ENCODE data around the gene SLC44A2.

SLC44A2 gene

GRCh38 chr19:10631874-10632273 lies 6.5 kb downstream of the SLC44A2 start:
- no peak overlapping the region for H3K4me3 ChIP-seq (ENCODE audit: low read depth, low read length)
- no peak for TF ChIP-seq CTCF (IDR thresholded peaks at IDR 0.05; ENCODE audit: low read depth, low read length)

GRCh38 chr19:10634430-10634829 lies 9.1 kb downstream of the SLC44A2 start:
- no peak for TF ChIP-seq CTCF (IDR thresholded peaks at IDR 0.05; ENCODE audit: low read depth, low read length)
- H3K4me3 ChIP-seq (ENCODE audit: low read depth, low read length), result no peak overlapping the region

- no peak overlapping the region for H3K4me3 ChIP-seq (ENCODE audit: low read depth, low read length)
- no peak for TF ChIP-seq CTCF (IDR thresholded peaks at IDR 0.05; ENCODE audit: low read depth, low read length)
Measured at GRCh38 chr19:10634963-10635362, 9.6 kb downstream of the SLC44A2 start.

DNA sequence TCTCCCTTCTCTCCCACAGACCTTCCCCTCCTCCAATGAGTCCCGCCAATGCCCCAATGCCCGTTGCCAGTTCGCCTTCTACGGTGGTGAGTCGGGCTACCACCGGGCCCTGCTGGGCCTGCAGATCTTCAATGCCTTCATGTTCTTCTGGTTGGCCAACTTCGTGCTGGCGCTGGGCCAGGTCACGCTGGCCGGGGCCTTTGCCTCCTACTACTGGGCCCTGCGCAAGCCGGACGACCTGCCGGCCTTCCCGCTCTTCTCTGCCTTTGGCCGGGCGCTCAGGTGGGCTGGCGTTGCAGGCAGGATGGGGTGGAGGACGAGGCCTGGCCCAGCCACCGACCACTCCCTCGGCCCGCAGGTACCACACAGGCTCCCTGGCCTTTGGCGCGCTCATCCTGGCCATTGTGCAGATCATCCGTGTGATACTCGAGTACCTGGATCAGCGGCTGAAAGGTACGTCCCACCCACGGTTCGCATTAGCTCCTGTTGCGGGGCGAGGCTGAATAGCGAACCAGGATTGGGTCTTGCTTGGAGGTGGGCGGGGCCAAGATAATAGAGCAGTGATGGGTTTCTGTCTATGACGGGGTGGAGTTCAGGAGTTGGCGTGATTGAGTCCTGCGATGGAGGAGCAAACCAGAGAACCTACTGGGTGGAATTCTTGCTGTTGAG lies 11.1 kb downstream of the SLC44A2 start:
- no peak overlapping the region for H3K4me3 ChIP-seq (ENCODE audit: low read depth, low read length)
- no peak for TF ChIP-seq CTCF (IDR thresholded peaks at IDR 0.05; ENCODE audit: low read depth, low read length)

DNA sequence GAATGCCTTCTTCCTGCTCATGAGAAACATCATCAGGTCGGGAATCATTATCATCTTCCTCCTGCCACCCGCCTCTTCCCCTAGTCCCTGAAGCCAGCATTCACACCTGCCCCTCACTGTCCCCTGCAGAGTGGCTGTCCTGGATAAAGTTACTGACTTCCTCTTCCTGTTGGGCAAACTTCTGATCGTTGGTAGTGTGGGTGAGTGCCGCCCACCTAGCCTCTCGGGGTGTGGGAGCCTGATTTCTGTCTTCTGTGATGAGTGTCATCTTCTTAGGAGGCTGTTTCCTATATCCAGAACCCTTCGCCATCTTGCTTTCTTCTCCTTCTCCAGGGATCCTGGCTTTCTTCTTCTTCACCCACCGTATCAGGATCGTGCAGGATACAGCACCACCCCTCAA lies 12.5 kb downstream of the SLC44A2 start:
- H3K4me3 ChIP-seq (ENCODE audit: low read depth, low read length), result no peak overlapping the region
- no peak for TF ChIP-seq CTCF (IDR thresholded peaks at IDR 0.05; ENCODE audit: low read depth, low read length)

DNA sequence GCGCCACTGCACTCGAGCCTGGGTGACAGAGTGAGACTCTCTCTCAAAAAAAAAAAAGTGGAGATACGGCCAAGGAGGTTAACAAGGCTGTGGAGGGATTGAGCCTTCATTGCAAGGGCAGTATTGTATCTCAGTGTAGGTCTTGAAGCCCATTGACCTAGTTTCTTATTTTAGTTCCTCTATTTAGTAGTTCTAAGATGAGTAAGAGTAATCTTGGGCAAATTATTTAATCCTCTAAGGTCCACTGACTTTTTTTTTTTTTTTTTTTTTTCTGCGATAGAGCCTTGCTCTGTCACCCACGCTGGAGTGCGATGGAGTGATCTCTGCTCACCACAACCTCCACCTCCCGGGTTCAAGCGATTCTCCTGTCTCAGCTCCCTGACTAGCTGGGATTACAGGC lies 14.5 kb downstream of the SLC44A2 start:
- H3K4me3 ChIP-seq (ENCODE audit: low read depth, low read length), result no peak overlapping the region
- no peak for TF ChIP-seq CTCF (IDR thresholded peaks at IDR 0.05; ENCODE audit: low read depth, low read length)

- H3K4me3 ChIP-seq (ENCODE audit: low read depth, low read length), result no peak overlapping the region
- TF ChIP-seq CTCF (IDR thresholded peaks at IDR 0.05; ENCODE audit: low read depth, low read length), result no peak
Measured at GRCh38 chr19:10640361-10640760, 15.0 kb downstream of the SLC44A2 start.
